Esophagus squamous epithelium (tissue), 4 donors: ENCODE measurements around the gene TCF15.

Experiments used
- POLR2A ChIP-seq, 4 donors: fragments of 450-650 bp; IDR thresholded peaks; one replicate each; pipeline ENCODE4 v1.6.1; 2017; ENCODE audit warnings: antibody characterized with exemption in 4 of 4, mild to moderate bottlenecking in 4 of 4, moderate library complexity in 3 of 4
- TF ChIP-seq, protein P1 (sequence below), 6 experiments: fragments of 450-650 bp in 4 of 6; fragments of 200-600 bp in 2 of 6; sonication (generic) in 2 of 6; IDR thresholded peaks; one replicate each; pipeline ENCODE4 v1.5.1; 2016 to 2019; ENCODE audit warnings: antibody characterized with exemption in 6 of 6, mild to moderate bottlenecking in 4 of 6, moderate library complexity in 4 of 6

DNA sequence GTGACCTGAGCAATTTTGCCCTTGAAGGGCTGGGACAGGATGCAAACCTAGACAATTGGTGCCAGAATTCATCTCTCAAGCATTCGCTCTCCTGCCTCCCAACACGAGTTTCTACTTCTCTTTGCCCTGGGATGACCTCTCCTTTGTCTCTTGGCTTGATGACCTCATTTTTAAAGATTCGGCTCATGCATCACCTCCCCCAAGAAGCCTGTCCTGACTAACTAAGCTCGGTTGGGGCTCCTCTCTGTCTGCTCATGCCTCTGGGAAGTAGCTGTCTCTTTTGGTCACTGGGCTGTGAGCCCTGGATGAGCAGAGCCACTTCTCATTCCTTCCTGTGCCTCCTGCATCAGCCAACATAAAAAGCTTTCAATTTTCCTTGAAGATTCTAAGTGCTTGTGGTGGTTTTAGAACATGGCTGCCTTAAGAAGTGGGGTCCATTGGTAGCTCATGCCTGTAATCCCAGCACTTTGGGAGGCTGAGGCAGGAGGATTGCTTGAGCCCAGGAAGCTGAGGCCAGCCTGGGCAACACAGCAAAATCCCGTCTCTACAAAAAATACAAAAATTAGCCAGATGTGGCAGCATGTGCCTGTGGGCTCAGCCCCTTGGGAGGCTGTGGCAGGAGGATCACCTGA is 11.1 kb upstream of the TCF15 start:
- TF ChIP-seq, protein P1, sequence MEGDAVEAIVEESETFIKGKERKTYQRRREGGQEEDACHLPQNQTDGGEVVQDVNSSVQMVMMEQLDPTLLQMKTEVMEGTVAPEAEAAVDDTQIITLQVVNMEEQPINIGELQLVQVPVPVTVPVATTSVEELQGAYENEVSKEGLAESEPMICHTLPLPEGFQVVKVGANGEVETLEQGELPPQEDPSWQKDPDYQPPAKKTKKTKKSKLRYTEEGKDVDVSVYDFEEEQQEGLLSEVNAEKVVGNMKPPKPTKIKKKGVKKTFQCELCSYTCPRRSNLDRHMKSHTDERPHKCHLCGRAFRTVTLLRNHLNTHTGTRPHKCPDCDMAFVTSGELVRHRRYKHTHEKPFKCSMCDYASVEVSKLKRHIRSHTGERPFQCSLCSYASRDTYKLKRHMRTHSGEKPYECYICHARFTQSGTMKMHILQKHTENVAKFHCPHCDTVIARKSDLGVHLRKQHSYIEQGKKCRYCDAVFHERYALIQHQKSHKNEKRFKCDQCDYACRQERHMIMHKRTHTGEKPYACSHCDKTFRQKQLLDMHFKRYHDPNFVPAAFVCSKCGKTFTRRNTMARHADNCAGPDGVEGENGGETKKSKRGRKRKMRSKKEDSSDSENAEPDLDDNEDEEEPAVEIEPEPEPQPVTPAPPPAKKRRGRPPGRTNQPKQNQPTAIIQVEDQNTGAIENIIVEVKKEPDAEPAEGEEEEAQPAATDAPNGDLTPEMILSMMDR (IDR thresholded peaks at IDR 0.05), result no peak
- no peak for TF ChIP-seq POLR2A (IDR thresholded peaks at IDR 0.05)
